Astrocyte of the spinal cord (primary cell): ENCODE measurements around the gene CCHCR1.

Experiments used
- DNase-seq: peaks from one replicate; pipeline ENCODE4 v3.0.0; 2011; ENCODE audit warnings: low read depth, low spot score
- H3K4me3 ChIP-seq: 2 replicates; pipeline ENCODE4 v1.5.1; 2011; ENCODE audit warnings: low read depth, mild to moderate bottlenecking, low read length, moderate library complexity
- CTCF ChIP-seq: IDR thresholded peaks from 2 replicates; pipeline ENCODE4 v1.5.1; 2012; ENCODE audit warnings: low read depth, mild to moderate bottlenecking, low read length, inconsistent platforms
- in situ Hi-C: cut with HindIII; loops from 2 replicates; pipeline ENCODE4 v1.10.0; 2017; ENCODE audit warnings: low sequenced_read_pairs

Gene CCHCR1

DNA sequence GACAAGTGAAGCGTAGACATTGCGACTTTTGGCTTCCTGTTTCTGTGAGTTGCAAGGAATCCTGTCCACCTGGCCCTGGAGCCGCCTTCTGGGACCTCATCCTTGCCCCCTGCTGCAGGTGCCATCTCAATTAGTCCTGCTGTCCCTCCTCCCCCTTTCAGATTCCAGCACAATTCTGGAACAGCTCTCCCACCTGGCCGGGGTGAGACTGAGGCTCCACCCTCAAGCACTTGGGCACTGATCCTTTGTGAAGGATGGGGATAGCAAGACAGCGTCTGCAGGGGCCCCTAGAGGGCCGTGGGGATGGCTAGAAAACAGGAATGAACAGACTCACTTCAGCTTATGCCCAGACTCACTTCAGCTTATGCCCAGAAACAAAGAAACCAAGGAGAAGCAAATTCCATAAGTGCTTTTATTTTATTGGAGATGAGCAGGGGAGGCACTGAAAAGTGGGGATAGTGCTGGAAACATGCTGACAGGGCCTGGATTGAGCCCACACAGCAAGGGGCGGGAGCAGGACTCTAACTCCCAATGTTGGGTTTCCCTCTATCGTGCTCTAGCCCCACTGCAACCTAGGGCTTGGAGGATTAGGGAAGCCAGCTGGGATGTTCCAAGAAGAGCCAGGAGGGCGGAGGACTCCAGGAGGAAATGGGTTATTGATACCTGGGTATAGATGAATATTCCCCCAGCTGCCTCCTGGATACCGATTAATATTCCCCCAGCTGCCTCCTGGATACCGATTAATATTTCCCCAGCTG is 46.6 kb downstream of the CCHCR1 start:
- no peak for TF ChIP-seq CTCF
- DNase-seq, result no peak
- in situ Hi-C loops, result no loop called here
- no peak overlapping the region for H3K4me3 ChIP-seq

DNA sequence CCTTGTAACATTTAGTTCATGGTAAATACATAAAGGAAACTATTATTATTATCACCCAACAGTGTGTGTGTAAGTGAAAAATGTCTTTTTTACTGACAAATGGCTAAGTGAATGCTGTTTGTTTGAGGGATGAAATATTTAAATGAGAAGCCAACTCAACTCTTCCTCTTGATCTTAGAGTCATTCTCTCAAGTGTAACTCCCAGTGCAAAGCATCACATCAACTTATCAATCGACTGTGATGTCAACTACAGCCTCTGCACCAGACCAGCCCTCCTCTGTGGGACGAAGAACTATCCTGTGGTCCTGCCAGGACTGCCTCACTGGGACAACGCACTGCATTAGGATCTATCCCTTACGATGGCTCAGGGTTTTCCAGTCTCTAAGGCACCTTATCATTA is 50.5 kb downstream of the CCHCR1 start:
- DNase-seq, result no peak
- in situ Hi-C loops, result no loop called here
- TF ChIP-seq CTCF, result no peak
- no peak overlapping the region for H3K4me3 ChIP-seq

DNA sequence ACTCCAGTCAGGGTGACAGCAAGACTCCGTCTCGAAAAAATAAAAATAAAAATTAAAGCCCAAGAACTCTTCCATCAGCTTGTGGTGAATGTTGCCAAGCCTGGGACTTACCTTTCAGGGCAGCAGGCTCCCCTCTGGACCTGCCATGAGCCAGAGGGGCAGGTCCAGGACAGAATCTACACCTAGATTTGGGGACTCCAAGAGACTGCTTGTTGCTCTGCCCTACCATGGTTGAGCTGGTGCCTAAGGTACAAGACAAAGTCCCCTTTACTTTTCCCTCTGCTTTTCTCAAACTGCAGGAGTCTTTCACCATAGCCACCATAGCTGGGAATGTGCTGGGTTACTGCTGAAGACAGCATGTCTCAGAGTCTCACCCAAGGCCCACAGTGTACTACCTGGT is 54.5 kb downstream of the CCHCR1 start:
- no peak for DNase-seq
- no peak overlapping the region for H3K4me3 ChIP-seq
- TF ChIP-seq CTCF, result no peak
- in situ Hi-C loops, result no loop called here

DNA sequence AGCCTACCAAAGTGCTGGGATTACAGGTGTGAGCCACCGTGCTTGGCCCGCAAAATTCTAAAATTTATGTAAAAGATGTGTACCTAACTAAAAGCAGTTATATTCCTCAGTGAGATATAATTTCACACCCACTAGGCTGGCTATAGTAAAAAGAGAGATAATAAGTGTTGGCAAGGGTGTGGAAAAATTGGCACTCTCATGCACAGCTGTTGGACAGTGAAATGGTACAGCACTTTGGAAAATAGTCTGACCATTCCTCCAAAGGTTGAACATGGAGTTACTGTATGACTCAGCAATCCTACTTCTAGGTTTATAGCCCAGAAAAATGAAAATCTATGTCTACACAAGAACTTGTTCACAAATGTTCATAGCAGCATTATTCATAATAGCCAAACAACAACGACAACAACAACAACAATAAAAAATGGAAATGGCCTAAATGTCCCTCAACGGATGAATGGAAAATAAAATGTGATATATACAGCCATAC is 59.1 kb downstream of the CCHCR1 start:
- no peak for DNase-seq
- in situ Hi-C loops, result no loop called here
- no peak overlapping the region for H3K4me3 ChIP-seq
- TF ChIP-seq CTCF, result no peak

DNA sequence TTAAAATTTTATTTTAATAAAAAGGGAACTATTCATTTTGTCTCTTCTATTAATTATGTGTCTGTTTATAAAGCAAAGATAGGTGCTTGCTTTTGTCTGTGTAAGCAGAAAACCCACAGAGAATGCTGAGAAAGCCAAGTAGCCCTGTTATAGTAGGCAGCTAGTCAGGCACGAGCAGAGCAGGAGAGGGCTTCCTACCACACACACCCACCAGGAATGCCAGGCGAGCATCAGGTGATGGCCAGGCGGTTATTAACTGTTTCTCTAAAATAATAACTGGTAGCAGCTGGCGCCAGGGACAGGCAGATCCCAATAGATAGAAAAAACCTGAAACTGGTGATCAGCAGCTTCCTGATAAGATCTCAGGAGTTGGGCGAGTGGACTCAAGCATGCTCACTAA is 60.9 kb downstream of the CCHCR1 start:
- in situ Hi-C loops, result no loop called here
- no peak for TF ChIP-seq CTCF
- H3K4me3 ChIP-seq, result no peak overlapping the region
- DNase-seq, result no peak

GRCh38 chr6:31096215-31096614 is 61.4 kb downstream of the CCHCR1 start:
- in situ Hi-C loops, result no loop called here

More at GRCh38 chr6:31096215-31096614, 61.4 kb downstream of the CCHCR1 start:
- DNase-seq, result no peak
- TF ChIP-seq CTCF, result no peak
- H3K4me3 ChIP-seq, result no peak overlapping the region
